ENCODE results near the gene SIK3. TPM values are rescaled to one million over a fixed set of nuclear protein-coding genes. Genes with fewer than 3 reads are reported as not detected.

The SIK3 gene
- total RNA-seq, 2 donors from 2014 or later = 88.7 to 111 TPM

GRCh38 chr11:116875194-116875593, 223.0 kb downstream of the SIK3 start:
- no peak overlapping the region for H3K27ac Mint-ChIP-seq
- H3K9me3 Mint-ChIP-seq = no peaks in the 10 kb centered on the region
- peaks cover 32% of the 10 kb centered on the region for H3K36me3 Mint-ChIP-seq
- ATAC-seq (no peak), DNase-seq (ENCODE audit: low spot score) (no peak)
- peaks cover 14 to 21% of the 10 kb centered on the region in 2 donors for H3K4me1 Mint-ChIP-seq (ENCODE audit: low read depth in 2 of 2)
- H3K4me3 Mint-ChIP-seq = no peak overlapping the region
- H3K27me3 Mint-ChIP-seq = no peaks in the 10 kb centered on the region

DNA sequence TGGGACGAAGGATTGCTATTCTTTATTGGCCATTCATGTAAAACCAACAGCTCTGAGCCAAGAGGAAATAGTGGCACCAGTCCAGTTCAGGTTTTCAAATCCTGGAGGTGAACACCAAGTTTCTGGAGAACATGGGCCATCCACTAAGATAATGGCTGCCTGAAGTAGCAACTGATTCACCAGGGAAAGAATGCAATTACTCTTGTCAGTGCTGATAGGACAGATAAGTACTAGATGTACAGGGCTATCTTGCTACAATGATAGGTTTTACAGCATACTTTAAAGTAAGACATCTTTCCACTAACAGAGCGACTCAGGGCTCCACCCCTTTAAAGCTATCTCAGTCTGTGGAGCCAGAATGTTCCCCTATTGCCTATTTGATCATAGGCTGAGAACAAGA, 224.0 kb downstream of the SIK3 start:
- H3K4me3 Mint-ChIP-seq = no peak overlapping the region
- no peak overlapping the region for H3K27ac Mint-ChIP-seq
- H3K36me3 Mint-ChIP-seq = peaks cover 32% of the 10 kb centered on the region
- peaks cover 16 to 19% of the 10 kb centered on the region in 2 donors for H3K4me1 Mint-ChIP-seq (ENCODE audit: low read depth in 2 of 2)
- ATAC-seq (no peak), DNase-seq (ENCODE audit: low spot score) (no peak)
- no peaks in the 10 kb centered on the region for H3K9me3 Mint-ChIP-seq
- H3K27me3 Mint-ChIP-seq = no peaks in the 10 kb centered on the region

- ATAC-seq (no peak), DNase-seq (ENCODE audit: low spot score) (no peak)
- H3K4me3 Mint-ChIP-seq = no peak overlapping the region
- no peaks in the 10 kb centered on the region for H3K9me3 Mint-ChIP-seq
- peaks cover 16 to 19% of the 10 kb centered on the region in 2 donors for H3K4me1 Mint-ChIP-seq (ENCODE audit: low read depth in 2 of 2)
- no peaks in the 10 kb centered on the region for H3K27me3 Mint-ChIP-seq
- peaks cover 35% of the 10 kb centered on the region for H3K36me3 Mint-ChIP-seq
- H3K27ac Mint-ChIP-seq = no peak overlapping the region
Measured at GRCh38 chr11:116873381-116873780, 224.8 kb downstream of the SIK3 start.

DNA sequence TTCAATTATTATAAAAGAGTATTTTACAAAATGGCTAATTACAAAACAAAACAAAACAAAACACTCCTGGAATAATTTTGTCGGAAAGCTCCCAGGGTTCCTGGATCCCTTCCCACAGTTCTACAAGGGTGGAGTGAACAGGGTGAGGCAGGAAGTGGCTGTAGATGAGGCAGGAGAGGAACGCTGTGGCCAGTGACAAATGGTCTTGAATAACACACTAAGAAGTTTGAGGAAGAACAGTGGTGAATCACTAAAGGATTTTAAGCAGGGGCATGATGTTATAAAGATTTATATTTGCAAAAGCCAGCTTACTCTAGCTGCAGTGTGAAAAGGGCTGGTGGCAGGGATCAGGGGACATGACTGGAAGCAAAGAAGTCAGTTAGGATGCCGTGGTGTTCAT, 227.0 kb downstream of the SIK3 start:
- Mint-ChIP-seq H3K36me3 (peaks cover 49% of the 10 kb centered on the region), H3K4me3 (no peak overlapping the region), H3K27me3 (no peaks in the 10 kb centered on the region), H3K4me1 (ENCODE audit: low read depth in 2 of 2) (peaks cover 16 to 19% of the 10 kb centered on the region in 2 donors), H3K27ac (peak overlapping the region in 1 of 2 donors; percentile 72), H3K9me3 (no peaks in the 10 kb centered on the region)
- no peak for DNase-seq (ENCODE audit: low spot score)
- no peak for ATAC-seq

- H3K27me3 Mint-ChIP-seq = no peaks in the 10 kb centered on the region
- ATAC-seq = peak in 1 of 2 donors; percentile 52
- DNase-seq (ENCODE audit: low spot score) = no peak
- no peaks in the 10 kb centered on the region for H3K9me3 Mint-ChIP-seq
- peaks cover 16 to 23% of the 10 kb centered on the region in 2 donors for H3K4me1 Mint-ChIP-seq (ENCODE audit: low read depth in 2 of 2)
- H3K4me3 Mint-ChIP-seq = no peak overlapping the region
- H3K27ac Mint-ChIP-seq = peak overlapping the region; percentile 51 to 72
- peaks cover 51% of the 10 kb centered on the region for H3K36me3 Mint-ChIP-seq
Measured at GRCh38 chr11:116870054-116870453, 228.2 kb downstream of the SIK3 start.

- Mint-ChIP-seq H3K9me3 (no peaks in the 10 kb centered on the region), H3K4me3 (no peak overlapping the region), H3K27me3 (no peaks in the 10 kb centered on the region), H3K27ac (peak overlapping the region; percentile 51 to 72), H3K4me1 (ENCODE audit: low read depth in 2 of 2) (peaks cover 16 to 23% of the 10 kb centered on the region in 2 donors), H3K36me3 (peaks cover 49% of the 10 kb centered on the region)
- DNase-seq (ENCODE audit: low spot score) (no peak), ATAC-seq (no peak)
Measured at GRCh38 chr11:116869610-116870009, 228.6 kb downstream of the SIK3 start.

GRCh38 chr11:116868066-116868465, 230.2 kb downstream of the SIK3 start:
- peaks cover 16 to 23% of the 10 kb centered on the region in 2 donors for H3K4me1 Mint-ChIP-seq (ENCODE audit: low read depth in 2 of 2)
- no peak overlapping the region for H3K4me3 Mint-ChIP-seq
- peak overlapping the region in 1 of 2 donors; percentile 68 for H3K27ac Mint-ChIP-seq
- no peaks in the 10 kb centered on the region for H3K9me3 Mint-ChIP-seq
- H3K27me3 Mint-ChIP-seq = no peaks in the 10 kb centered on the region
- H3K36me3 Mint-ChIP-seq = peaks cover 55% of the 10 kb centered on the region
- ATAC-seq (no peak), DNase-seq (ENCODE audit: low spot score) (no peak)

DNA sequence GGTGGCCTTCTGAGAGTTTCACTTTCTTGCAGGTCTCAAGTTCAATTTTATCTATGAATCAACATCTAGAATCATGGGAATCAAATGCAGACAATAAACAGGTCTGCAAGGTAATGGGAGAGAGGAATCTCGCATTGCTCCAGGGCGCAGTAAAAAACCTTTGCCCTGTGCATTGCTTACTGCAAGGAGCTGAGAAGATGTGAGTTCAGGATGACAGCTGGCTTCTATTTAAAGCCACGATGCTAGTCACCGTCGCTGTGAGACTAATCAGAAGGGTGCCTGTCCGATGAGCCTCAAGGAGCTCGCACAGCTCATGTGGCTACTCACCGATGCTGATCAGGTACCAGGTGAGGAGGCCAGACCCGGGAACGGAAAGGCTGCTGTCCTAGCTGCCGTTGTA, 230.6 kb downstream of the SIK3 start:
- H3K36me3 Mint-ChIP-seq = peaks cover 50% of the 10 kb centered on the region
- H3K27ac Mint-ChIP-seq = no peak overlapping the region
- no peaks in the 10 kb centered on the region for H3K9me3 Mint-ChIP-seq

GRCh38 chr11:116866804-116867455, 231.3 kb downstream of the SIK3 start:
- no peak for ATAC-seq
- H3K4me3 Mint-ChIP-seq = no peak overlapping the region
- DNase-seq (ENCODE audit: low spot score) = no peak
- peaks cover 16 to 23% of the 10 kb centered on the region in 2 donors for H3K4me1 Mint-ChIP-seq (ENCODE audit: low read depth in 2 of 2)
- no peaks in the 10 kb centered on the region for H3K27me3 Mint-ChIP-seq
- peaks cover 51% of the 10 kb centered on the region for H3K36me3 Mint-ChIP-seq
- no peak overlapping the region for H3K27ac Mint-ChIP-seq
- no peaks in the 10 kb centered on the region for H3K9me3 Mint-ChIP-seq

More for the DNA sequence above, 230.6 kb downstream of the SIK3 start:
- Mint-ChIP-seq H3K27me3 (no peaks in the 10 kb centered on the region), H3K4me1 (ENCODE audit: low read depth in 2 of 2) (peaks cover 16 to 23% of the 10 kb centered on the region in 2 donors), H3K4me3 (no peak overlapping the region)
- no peak for DNase-seq (ENCODE audit: low spot score)
- ATAC-seq = no peak

- no peaks in the 10 kb centered on the region for H3K9me3 Mint-ChIP-seq
- no peak overlapping the region for H3K27ac Mint-ChIP-seq
- H3K4me1 Mint-ChIP-seq (ENCODE audit: low read depth in 2 of 2) = peaks cover 10 to 18% of the 10 kb centered on the region in 2 donors
- no peaks in the 10 kb centered on the region for H3K27me3 Mint-ChIP-seq
- H3K36me3 Mint-ChIP-seq = peaks cover 45% of the 10 kb centered on the region
- DNase-seq (ENCODE audit: low spot score) (no peak), ATAC-seq (no peak)
- no peak overlapping the region for H3K4me3 Mint-ChIP-seq
Measured at GRCh38 chr11:116865696-116866095, 232.5 kb downstream of the SIK3 start.

DNA sequence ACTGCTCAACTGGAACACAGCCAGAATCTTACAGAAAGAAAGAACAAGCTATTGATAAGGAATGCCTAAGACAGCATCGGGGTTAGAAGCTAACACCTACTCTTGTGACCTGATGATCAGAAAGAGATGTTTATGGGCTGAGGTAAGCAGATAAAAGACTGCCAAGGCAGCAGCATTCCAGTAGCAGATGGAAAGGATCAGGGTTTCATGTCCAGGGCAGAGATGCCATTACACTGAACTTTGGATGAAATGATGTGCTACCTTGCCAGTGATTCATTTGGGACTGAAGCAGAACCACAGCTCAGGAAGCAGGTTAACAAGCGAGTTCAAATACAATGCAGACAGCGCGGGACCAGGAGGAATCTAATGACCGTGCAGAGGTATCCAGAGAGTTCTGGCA, 233.7 kb downstream of the SIK3 start:
- no peaks in the 10 kb centered on the region for H3K27me3 Mint-ChIP-seq
- no peak overlapping the region for H3K27ac Mint-ChIP-seq
- H3K9me3 Mint-ChIP-seq = no peaks in the 10 kb centered on the region
- ATAC-seq (no peak), DNase-seq (ENCODE audit: low spot score) (no peak)
- H3K4me1 Mint-ChIP-seq (ENCODE audit: low read depth in 2 of 2) = peaks cover 5 to 8% of the 10 kb centered on the region in 2 donors
- H3K36me3 Mint-ChIP-seq = peaks cover 42% of the 10 kb centered on the region
- H3K4me3 Mint-ChIP-seq = no peak overlapping the region

- ATAC-seq (no peak), DNase-seq (ENCODE audit: low spot score) (no peak)
- peaks cover 43% of the 10 kb centered on the region for H3K36me3 Mint-ChIP-seq
- no peak overlapping the region for H3K27ac Mint-ChIP-seq
- no peaks in the 10 kb centered on the region for H3K9me3 Mint-ChIP-seq
- peaks cover 5 to 12% of the 10 kb centered on the region in 2 donors for H3K4me1 Mint-ChIP-seq (ENCODE audit: low read depth in 2 of 2)
- no peaks in the 10 kb centered on the region for H3K27me3 Mint-ChIP-seq
- H3K4me3 Mint-ChIP-seq = no peak overlapping the region
Measured at GRCh38 chr11:116862951-116863350, 235.3 kb downstream of the SIK3 start.

GRCh38 chr11:116862185-116862584, 236.0 kb downstream of the SIK3 start:
- no peaks in the 10 kb centered on the region for H3K9me3 Mint-ChIP-seq
- no peaks in the 10 kb centered on the region for H3K27me3 Mint-ChIP-seq
- peak overlapping the region in 1 of 2 donors; percentile 1 for H3K27ac Mint-ChIP-seq
- H3K36me3 Mint-ChIP-seq = peaks cover 40% of the 10 kb centered on the region
- H3K4me1 Mint-ChIP-seq (ENCODE audit: low read depth in 2 of 2) = peaks cover 5 to 13% of the 10 kb centered on the region in 2 donors
- H3K4me3 Mint-ChIP-seq = no peak overlapping the region
- ATAC-seq (no peak), DNase-seq (ENCODE audit: low spot score) (no peak)

DNA sequence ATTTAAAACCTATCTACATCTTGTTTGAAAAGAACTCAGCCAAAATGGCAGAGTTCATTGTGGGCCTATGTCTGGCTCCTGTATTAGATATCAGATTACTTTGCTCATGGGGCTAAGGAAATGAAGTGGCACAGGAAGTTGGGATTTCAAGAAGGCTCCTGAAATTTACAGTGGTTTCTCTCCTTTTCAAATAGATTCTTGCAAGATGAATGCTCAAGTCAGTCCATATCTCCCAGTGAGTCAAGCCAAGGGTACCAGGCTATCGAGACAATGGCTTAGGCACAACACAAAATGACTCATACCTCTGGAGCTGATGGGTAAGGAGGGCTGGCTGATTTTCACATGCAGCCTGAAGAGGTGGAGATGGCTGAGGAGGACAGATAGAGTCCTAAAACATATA, 236.7 kb downstream of the SIK3 start:
- H3K4me1 Mint-ChIP-seq (ENCODE audit: low read depth in 2 of 2) = peaks cover 7 to 17% of the 10 kb centered on the region in 2 donors
- DNase-seq (ENCODE audit: low spot score) (no peak), ATAC-seq (no peak)
- H3K27ac Mint-ChIP-seq = peak overlapping the region in 1 of 2 donors; percentile 1
- peaks cover 37% of the 10 kb centered on the region for H3K36me3 Mint-ChIP-seq
- no peaks in the 10 kb centered on the region for H3K27me3 Mint-ChIP-seq
- no peak overlapping the region for H3K4me3 Mint-ChIP-seq
- H3K9me3 Mint-ChIP-seq = no peaks in the 10 kb centered on the region

GRCh38 chr11:116860303-116860702, 237.9 kb downstream of the SIK3 start:
- peaks cover 18 to 23% of the 10 kb centered on the region in 2 donors for H3K4me1 Mint-ChIP-seq (ENCODE audit: low read depth in 2 of 2)
- H3K27ac Mint-ChIP-seq = no peak overlapping the region
- no peak overlapping the region for H3K4me3 Mint-ChIP-seq
- H3K36me3 Mint-ChIP-seq = peaks cover 33% of the 10 kb centered on the region
- no peak for ATAC-seq
- no peak for DNase-seq (ENCODE audit: low spot score)
- no peaks in the 10 kb centered on the region for H3K9me3 Mint-ChIP-seq
- H3K27me3 Mint-ChIP-seq = no peaks in the 10 kb centered on the region

Data from natural killer cell treated with Interleukin-12 subunit alpha and Interleukin-12 subunit beta and Interleukin-15 and Interleukin-18, amount 100 ng/mL, for 72 hours (primary cell).